ENCODE measurements around the gene ECE1.

The ECE1 gene

GRCh38 chr1:21308330-21308729 lies 18.1 kb upstream of the ECE1 start:
- no peak for DNase-seq
- ATAC-seq: no peak

GRCh38 chr1:21307663-21308305 lies 17.5 kb upstream of the ECE1 start:
- DNase-seq (no peak), ATAC-seq (peak; percentile 70)

- ATAC-seq (peak; percentile 32), DNase-seq (no peak)
These were observed 16.9 kb upstream of the ECE1 start for GRCh38 chr1:21307210-21307609.

GRCh38 chr1:21305900-21306189 lies 15.6 kb upstream of the ECE1 start:
- DNase-seq: no peak
- no peak for ATAC-seq

GRCh38 chr1:21305155-21305899 lies 15.1 kb upstream of the ECE1 start:
- DNase-seq (no peak), ATAC-seq (no peak)

- no peak for DNase-seq
- no peak for ATAC-seq
These were observed 14.2 kb upstream of the ECE1 start for GRCh38 chr1:21304488-21304887.

- ATAC-seq: no peak
- DNase-seq: no peak
These were observed 12.8 kb upstream of the ECE1 start for GRCh38 chr1:21302747-21303715.

- DNase-seq (no peak), ATAC-seq (no peak)
These were observed 11.7 kb upstream of the ECE1 start for GRCh38 chr1:21301794-21302440.

- DNase-seq (no peak), ATAC-seq (no peak)
These were observed 10.5 kb upstream of the ECE1 start for GRCh38 chr1:21300774-21301173.

- DNase-seq (no peak), ATAC-seq (no peak)
These were observed 9.6 kb upstream of the ECE1 start for GRCh38 chr1:21299780-21300395.

- no peak for DNase-seq
These were observed 8.7 kb upstream of the ECE1 start for GRCh38 chr1:21298981-21299391.

GRCh38 chr1:21297975-21298374 lies 7.7 kb upstream of the ECE1 start:
- DNase-seq: no peak
- ATAC-seq: no peak

More at GRCh38 chr1:21298981-21299391, 8.7 kb upstream of the ECE1 start:
- ATAC-seq: no peak

GRCh38 chr1:21296509-21297354 lies 6.5 kb upstream of the ECE1 start:
- DNase-seq: no peak
- no peak for ATAC-seq

- ATAC-seq (no peak), DNase-seq (no peak)
These were observed 5.3 kb upstream of the ECE1 start for GRCh38 chr1:21295545-21295944.

GRCh38 chr1:21295002-21295401 lies 4.7 kb upstream of the ECE1 start:
- ATAC-seq (peak; percentile 53), DNase-seq (peak; percentile 63)

GRCh38 chr1:21294266-21294989 lies 4.2 kb upstream of the ECE1 start:
- peak; percentile 68 for ATAC-seq
- DNase-seq: peak; percentile 87

GRCh38 chr1:21293537-21294265 lies 3.4 kb upstream of the ECE1 start:
- ATAC-seq (peak; percentile 62), DNase-seq (peak; percentile 89)

GRCh38 chr1:21292984-21293536 lies 2.8 kb upstream of the ECE1 start:
- DNase-seq (peak; percentile 73), ATAC-seq (peak; percentile 9)

GRCh38 chr1:21292503-21292983 lies 2.3 kb upstream of the ECE1 start:
- DNase-seq: no peak
- no peak for ATAC-seq
